ENCODE data around the gene DLG1. TPM values are rescaled to one million over a fixed set of nuclear protein-coding genes. Genes with fewer than 3 reads are reported as not detected.

Gene DLG1
- total RNA-seq, 4 donors from 2014 or later, result 71.4 to 90.4 (median 80.9) TPM

GRCh38 chr3:197322149-197322548 lies 23.7 kb upstream of the DLG1 start:
- ATAC-seq, result no peak
- no peaks in the 10 kb centered on the region for H3K4me1 ChIP-seq
- 70 to 92% methylated on average over 1 of the region's 1 CpG for WGBS, 2 donors (ENCODE audit: low coverage in 1 of 2)

GRCh38 chr3:197320582-197320981 lies 22.2 kb upstream of the DLG1 start:
- no peaks in the 10 kb centered on the region for H3K9me3 ChIP-seq
- no peak overlapping the region for H3K27ac ChIP-seq
- 38 to 71% methylated on average over 1 of the region's 1 CpG for WGBS, 2 donors (ENCODE audit: low coverage in 1 of 2)
- no peak for ATAC-seq
- no peaks in the 10 kb centered on the region for H3K4me1 ChIP-seq
- H3K27me3 ChIP-seq, result peaks cover 8% of the 10 kb centered on the region
- no peak for TF ChIP-seq EP300 (IDR thresholded peaks at IDR 0.05)
- TF ChIP-seq POLR2A (IDR thresholded peaks at IDR 0.05), result no peak
- TF ChIP-seq POLR2AphosphoS5 (IDR thresholded peaks at IDR 0.05), result no peak
- TF ChIP-seq CTCF (IDR thresholded peaks at IDR 0.05), result no peak
- no peaks in the 10 kb centered on the region for H3K36me3 ChIP-seq
- H3K4me3 ChIP-seq, result no peak overlapping the region

More at GRCh38 chr3:197322149-197322548, 23.7 kb upstream of the DLG1 start:
- H3K4me3 ChIP-seq, result no peak overlapping the region
- TF ChIP-seq CTCF (IDR thresholded peaks at IDR 0.05), result no peak
- no peak for TF ChIP-seq EP300 (IDR thresholded peaks at IDR 0.05)
- TF ChIP-seq POLR2A (IDR thresholded peaks at IDR 0.05), result no peak
- TF ChIP-seq POLR2AphosphoS5 (IDR thresholded peaks at IDR 0.05), result no peak
- no peaks in the 10 kb centered on the region for H3K9me3 ChIP-seq
- no peak overlapping the region for H3K27ac ChIP-seq
- H3K27me3 ChIP-seq, result peaks cover 8% of the 10 kb centered on the region
- H3K36me3 ChIP-seq, result no peaks in the 10 kb centered on the region

GRCh38 chr3:197317250-197317963 lies 19.0 kb upstream of the DLG1 start:
- H3K27ac ChIP-seq, result no peak overlapping the region

GRCh38 chr3:197312431-197312830 lies 14.0 kb upstream of the DLG1 start:
- Histone ChIP-seq H3K4me1 (peaks cover 0 to 9% (median 4%) of the 10 kb centered on the region in 3 donors), H3K9me3 (no peaks in the 10 kb centered on the region), H3K36me3 (no peaks in the 10 kb centered on the region), H3K4me3 (no peak overlapping the region), H3K27me3 (no peaks in the 10 kb centered on the region), H3K27ac (no peak overlapping the region)
- no peak for ATAC-seq
- no peak for TF ChIP-seq POLR2A (IDR thresholded peaks at IDR 0.05)
- no peak for TF ChIP-seq CTCF (IDR thresholded peaks at IDR 0.05)
- TF ChIP-seq EP300 (IDR thresholded peaks at IDR 0.05), result no peak
- TF ChIP-seq POLR2AphosphoS5 (IDR thresholded peaks at IDR 0.05), result no peak
- 93 to 100% methylated on average over 1 of the region's 1 CpG for WGBS, 2 donors (ENCODE audit: low coverage in 1 of 2)

More at GRCh38 chr3:197317250-197317963, 19.0 kb upstream of the DLG1 start:
- peaks cover 8% of the 10 kb centered on the region for H3K27me3 ChIP-seq
- 40 to 45% methylated on average over 2 to 8 of the region's 9 CpGs for WGBS, 2 donors (ENCODE audit: low coverage in 1 of 2)
- no peak overlapping the region for H3K4me3 ChIP-seq
- no peaks in the 10 kb centered on the region for H3K36me3 ChIP-seq
- no peaks in the 10 kb centered on the region for H3K4me1 ChIP-seq
- H3K9me3 ChIP-seq, result no peaks in the 10 kb centered on the region
- ATAC-seq, result no peak
- TF ChIP-seq POLR2AphosphoS5 (IDR thresholded peaks at IDR 0.05), result no peak
- no peak for TF ChIP-seq POLR2A (IDR thresholded peaks at IDR 0.05)
- TF ChIP-seq CTCF (IDR thresholded peaks at IDR 0.05), result no peak
- no peak for TF ChIP-seq EP300 (IDR thresholded peaks at IDR 0.05)

- ATAC-seq, result no peak
- H3K27ac ChIP-seq, result no peak overlapping the region
- no peak for TF ChIP-seq POLR2A (IDR thresholded peaks at IDR 0.05)
- TF ChIP-seq POLR2AphosphoS5 (IDR thresholded peaks at IDR 0.05), result no peak
- no peak for TF ChIP-seq EP300 (IDR thresholded peaks at IDR 0.05)
- no peak for TF ChIP-seq CTCF (IDR thresholded peaks at IDR 0.05)
- H3K27me3 ChIP-seq, result no peaks in the 10 kb centered on the region
- H3K36me3 ChIP-seq, result no peaks in the 10 kb centered on the region
- H3K4me3 ChIP-seq, result no peak overlapping the region
- H3K9me3 ChIP-seq, result no peaks in the 10 kb centered on the region
- 92 to 99% methylated on average over 3 of the region's 3 CpGs for WGBS, 2 donors (ENCODE audit: low coverage in 1 of 2)
- H3K4me1 ChIP-seq, result peaks cover 0 to 9% (median 4%) of the 10 kb centered on the region in 3 donors
These were observed 13.2 kb upstream of the DLG1 start for GRCh38 chr3:197311591-197311990.
